ENCODE data around the gene ADCK2.
A peak's percentile ranks its signal among the peaks of the same experiment; 100 is the strongest.

The ADCK2 gene

GRCh38 chr7:140646931-140647647, 25.7 kb upstream of the ADCK2 start:
- no peak overlapping the region for H3K4me3 ChIP-seq (ENCODE audit: low read depth, low read length)
- TF ChIP-seq POLR2A (IDR thresholded peaks at IDR 0.05; ENCODE audit: extremely low read depth, insufficient read length): no peak
- TF ChIP-seq MAX (IDR thresholded peaks at IDR 0.05; ENCODE audit: low read depth, low read length): no peak
- peak; percentile 87 for TF ChIP-seq CTCF (IDR thresholded peaks at IDR 0.05; ENCODE audit: low read depth, low read length)
- DNase-seq (ENCODE audit: low read depth): peak; percentile 65

- peak; percentile 56 for DNase-seq (ENCODE audit: low read depth)
- TF ChIP-seq MAX (IDR thresholded peaks at IDR 0.05; ENCODE audit: low read depth, low read length): no peak
- no peak overlapping the region for H3K4me3 ChIP-seq (ENCODE audit: low read depth, low read length)
Measured at GRCh38 chr7:140649556-140650205, 23.1 kb upstream of the ADCK2 start.

- H3K4me3 ChIP-seq (ENCODE audit: low read depth, low read length): no peak overlapping the region
- TF ChIP-seq MAX (IDR thresholded peaks at IDR 0.05; ENCODE audit: low read depth, low read length): 0 out of 2 replicates have a peak, but pooled peaks have one; percentile 5
- TF ChIP-seq CTCF (IDR thresholded peaks at IDR 0.05; ENCODE audit: low read depth, low read length): no peak
- no peak for DNase-seq (ENCODE audit: low read depth)
Measured at GRCh38 chr7:140650367-140650766, 22.4 kb upstream of the ADCK2 start.

GRCh38 chr7:140653319-140654108, 19.2 kb upstream of the ADCK2 start:
- DNase-seq (ENCODE audit: low read depth): peak; percentile 66
- no peak overlapping the region for H3K4me3 ChIP-seq (ENCODE audit: low read depth, low read length)
- TF ChIP-seq MAX (IDR thresholded peaks at IDR 0.05; ENCODE audit: low read depth, low read length) (no peak), CTCF (IDR thresholded peaks at IDR 0.05; ENCODE audit: low read depth, low read length) (peak; percentile 82), POLR2A (IDR thresholded peaks at IDR 0.05; ENCODE audit: extremely low read depth, insufficient read length) (no peak), MYC (IDR thresholded peaks at IDR 0.05; ENCODE audit: low read depth, low read length) (no peak)

- no peak overlapping the region for H3K4me3 ChIP-seq (ENCODE audit: low read depth, low read length)
- no peak for DNase-seq (ENCODE audit: low read depth)
- TF ChIP-seq MAX (IDR thresholded peaks at IDR 0.05; ENCODE audit: low read depth, low read length) (no peak), CTCF (IDR thresholded peaks at IDR 0.05; ENCODE audit: low read depth, low read length) (no peak), POLR2A (IDR thresholded peaks at IDR 0.05; ENCODE audit: extremely low read depth, insufficient read length) (no peak), MYC (IDR thresholded peaks at IDR 0.05; ENCODE audit: low read depth, low read length) (no peak)
Measured at GRCh38 chr7:140654109-140654387, 18.7 kb upstream of the ADCK2 start.

GRCh38 chr7:140654661-140655060, 18.1 kb upstream of the ADCK2 start:
- no peak for DNase-seq (ENCODE audit: low read depth)
- H3K4me3 ChIP-seq (ENCODE audit: low read depth, low read length): no peak overlapping the region
- TF ChIP-seq MYC (IDR thresholded peaks at IDR 0.05; ENCODE audit: low read depth, low read length) (no peak), POLR2A (IDR thresholded peaks at IDR 0.05; ENCODE audit: extremely low read depth, insufficient read length) (no peak), CTCF (IDR thresholded peaks at IDR 0.05; ENCODE audit: low read depth, low read length) (no peak), MAX (IDR thresholded peaks at IDR 0.05; ENCODE audit: low read depth, low read length) (no peak)

All from NB4 (cell line).